NCI-H1930 (cell line): Measurements from ENCODE around the gene ANKRD11.
"Not testable (repeated sequence)": the region's sequence is repeated elsewhere in the genome, so short reads cannot be mapped to it uniquely, and the experiment has no call there.

Source experiments
- DNase-seq, 2 experiments: peaks; one replicate each; lab custom pipeline; 2025; lab: John Stamatoyannopoulos, UW

The ANKRD11 gene

DNA sequence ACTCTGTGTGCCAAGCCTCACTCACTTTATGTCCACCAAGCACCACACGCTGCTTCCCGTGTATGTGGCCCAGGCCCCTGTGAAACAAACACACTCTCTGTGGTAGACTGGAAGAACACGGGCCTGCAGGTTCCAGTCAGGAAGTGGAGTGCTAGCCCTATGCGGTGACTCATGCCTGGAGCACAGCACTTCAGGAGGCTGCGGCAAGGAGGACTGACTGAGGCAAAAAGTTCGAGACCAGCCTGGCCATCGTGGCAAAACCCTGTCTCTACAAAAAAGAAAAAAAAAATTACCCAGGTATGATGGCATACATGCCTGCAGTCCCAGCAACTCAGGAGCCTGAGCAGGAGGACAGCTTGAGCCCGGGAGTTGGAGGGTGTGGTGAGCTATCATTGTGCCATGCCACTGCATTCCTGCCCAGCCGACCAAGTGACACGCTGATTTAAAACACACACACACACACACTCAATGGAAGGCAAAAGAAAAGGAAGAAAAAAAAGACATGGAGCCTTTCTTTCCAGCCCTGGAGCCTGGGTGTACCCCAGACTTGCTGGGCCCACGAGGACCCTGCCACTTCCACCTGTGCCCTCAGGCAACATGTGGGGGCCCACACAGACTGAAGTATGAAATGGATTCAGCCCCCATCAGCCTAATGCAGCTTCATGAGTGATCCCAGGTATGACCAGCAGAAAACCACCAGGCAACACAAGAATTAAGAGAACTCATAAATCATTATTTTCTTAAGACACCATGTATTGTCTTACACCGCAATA lies 126.6 kb downstream of the ANKRD11 start:
- no peak for DNase-seq

GRCh38 chr16:89362540-89363223 lies 127.7 kb downstream of the ANKRD11 start:
- DNase-seq, result not testable (repeated sequence)

- DNase-seq, result no peak
These were observed 128.4 kb downstream of the ANKRD11 start for GRCh38 chr16:89361751-89362539.

- DNase-seq, result no peak
These were observed 129.5 kb downstream of the ANKRD11 start for GRCh38 chr16:89360760-89361435.

- DNase-seq, result no peak
These were observed 130.9 kb downstream of the ANKRD11 start for GRCh38 chr16:89359264-89360147.

DNA sequence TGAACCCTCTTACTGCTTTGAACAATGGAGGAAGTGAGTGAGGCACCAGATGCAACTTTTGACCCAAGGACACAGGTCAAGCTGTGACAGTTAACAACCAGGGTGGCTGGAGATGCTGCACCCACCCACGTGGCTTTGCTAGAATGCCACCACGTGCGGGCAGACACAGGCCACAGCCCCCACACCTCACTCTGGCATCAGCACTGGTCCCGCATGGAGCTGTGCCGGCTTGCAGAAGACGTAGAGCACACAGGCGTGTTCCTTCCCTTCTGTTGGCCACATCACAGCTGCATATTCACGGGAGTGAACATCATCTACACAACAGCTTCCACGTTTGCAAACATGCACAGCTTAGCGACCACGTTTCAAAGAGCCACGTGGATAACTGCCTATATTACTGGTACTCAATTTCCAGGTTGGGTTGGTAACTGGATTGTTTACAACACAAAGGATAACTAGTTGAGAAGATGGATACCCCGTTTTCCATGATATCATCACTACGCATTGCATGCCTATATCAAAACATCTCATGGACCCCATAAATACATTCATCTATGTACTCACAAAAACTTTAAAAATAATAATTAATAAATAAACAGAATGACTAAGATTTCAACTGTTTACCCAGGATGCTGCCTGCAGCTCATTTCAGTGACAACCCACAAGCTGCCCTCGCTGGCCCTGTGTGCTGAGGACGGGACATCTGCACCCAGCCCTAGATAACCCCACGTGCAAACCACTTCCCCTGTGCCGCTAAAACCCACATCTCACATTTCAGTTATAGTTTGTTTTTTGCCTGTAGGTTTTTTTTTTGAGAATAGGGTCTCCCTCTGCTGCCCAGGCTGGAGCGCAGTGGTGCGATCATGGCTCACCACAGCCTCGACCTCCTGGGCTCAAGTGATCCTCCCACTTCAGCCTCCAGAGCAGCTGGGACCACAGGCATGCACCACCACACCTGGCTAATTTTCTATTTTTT lies 132.0 kb downstream of the ANKRD11 start:
- no peak for DNase-seq

- no peak for DNase-seq
These were observed 133.1 kb downstream of the ANKRD11 start for GRCh38 chr16:89357055-89357816.

DNA sequence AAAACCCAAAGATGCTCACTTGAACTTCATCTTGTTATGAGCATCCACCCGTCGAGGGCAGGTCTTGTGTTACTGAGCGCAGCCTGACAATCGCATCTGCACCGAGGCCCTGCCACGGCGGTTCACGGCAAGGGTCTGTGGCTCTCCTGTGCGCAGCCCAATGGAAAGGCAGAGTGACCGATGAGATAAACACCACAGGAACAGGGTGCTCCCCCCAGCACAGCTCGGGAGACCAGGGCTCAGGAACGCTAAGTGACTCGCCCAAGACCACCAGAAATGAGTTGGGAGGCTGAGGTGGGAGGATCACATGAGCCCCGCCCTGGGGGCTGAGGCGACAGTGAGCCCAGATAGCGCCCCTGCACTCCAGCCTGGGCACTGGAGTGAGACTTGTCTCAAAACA lies 134.7 kb downstream of the ANKRD11 start:
- DNase-seq, result no peak

GRCh38 chr16:89355007-89355406 lies 135.4 kb downstream of the ANKRD11 start:
- DNase-seq, result no peak

DNA sequence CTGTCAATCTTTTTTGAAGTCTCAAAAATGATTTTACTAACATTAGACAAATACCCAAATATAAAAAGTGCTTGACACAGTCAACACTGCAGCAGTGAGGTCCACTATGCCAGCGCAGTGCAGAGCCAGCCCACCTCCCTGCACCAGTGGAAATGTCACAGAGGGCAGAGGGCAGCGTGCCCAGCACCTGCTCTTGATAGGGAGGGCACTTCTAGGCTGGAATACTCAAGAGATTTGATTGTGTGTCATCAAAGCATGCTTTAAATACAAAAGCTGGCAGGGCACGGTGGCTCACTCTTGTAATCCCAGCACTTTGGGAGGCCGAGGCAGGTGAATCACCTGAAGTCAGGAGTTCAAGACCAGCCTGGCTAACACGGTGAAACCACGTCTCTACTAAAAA lies 136.0 kb downstream of the ANKRD11 start:
- no peak for DNase-seq

GRCh38 chr16:89352091-89352681 lies 138.2 kb downstream of the ANKRD11 start:
- no peak for DNase-seq

- DNase-seq, result no peak
These were observed 138.7 kb downstream of the ANKRD11 start for GRCh38 chr16:89351645-89352044.

- no peak for DNase-seq
These were observed 139.5 kb downstream of the ANKRD11 start for GRCh38 chr16:89350701-89351380.

- no peak for DNase-seq
These were observed 140.3 kb downstream of the ANKRD11 start for GRCh38 chr16:89349947-89350633.

GRCh38 chr16:89347807-89348206 lies 142.6 kb downstream of the ANKRD11 start:
- no peak for DNase-seq

DNA sequence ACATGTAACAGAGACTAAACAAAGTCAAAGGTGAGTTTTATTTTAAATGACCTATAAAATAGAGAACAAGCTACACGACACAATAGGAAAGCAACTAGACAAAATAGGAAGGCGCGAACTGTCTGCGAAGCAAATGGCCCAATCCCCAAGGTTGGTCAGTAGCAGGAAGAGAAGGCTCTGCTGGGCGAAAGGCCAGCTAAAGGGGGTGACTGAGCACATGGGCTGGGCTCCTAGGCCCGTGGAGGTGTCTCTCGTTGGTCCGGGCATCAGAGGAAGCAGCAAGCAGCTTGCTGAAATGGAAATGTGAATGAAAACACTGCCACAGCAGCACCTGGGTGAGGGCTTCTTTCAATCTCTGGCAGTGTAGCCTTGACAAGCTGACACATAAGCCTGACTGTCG lies 143.5 kb downstream of the ANKRD11 start:
- DNase-seq, result no peak

GRCh38 chr16:89345642-89346150 lies 144.7 kb downstream of the ANKRD11 start:
- DNase-seq, result no peak
